ENCODE results near the gene PARP16. TPM values are rescaled to one million over a fixed set of nuclear protein-coding genes. Genes with fewer than 3 reads are reported as not detected.

Gene PARP16
- total RNA-seq, 6 experiments from 2014 or later, result 6.9 to 11.3 (median 8.5) TPM

- H3K4me3 ChIP-seq, result no peak overlapping the region
- no peaks in the 10 kb centered on the region for H3K9me3 ChIP-seq
- no peaks in the 10 kb centered on the region for H3K36me3 ChIP-seq
- peaks cover 2 to 12% (median 7%) of the 10 kb centered on the region in 4 donors for H3K4me1 ChIP-seq
- DNase-seq (no peak), ATAC-seq (no peak)
- 77% methylated on average over 10 of the region's 11 CpGs for WGBS (ENCODE audit: insufficient coverage, low coverage, low lambda C conversion rate, missing lambda C conversion rate)
- H3K27ac ChIP-seq, result no peak overlapping the region
- intact Hi-C loops (cut with DNase I), result no loop called here
- TF ChIP-seq, protein P1, sequence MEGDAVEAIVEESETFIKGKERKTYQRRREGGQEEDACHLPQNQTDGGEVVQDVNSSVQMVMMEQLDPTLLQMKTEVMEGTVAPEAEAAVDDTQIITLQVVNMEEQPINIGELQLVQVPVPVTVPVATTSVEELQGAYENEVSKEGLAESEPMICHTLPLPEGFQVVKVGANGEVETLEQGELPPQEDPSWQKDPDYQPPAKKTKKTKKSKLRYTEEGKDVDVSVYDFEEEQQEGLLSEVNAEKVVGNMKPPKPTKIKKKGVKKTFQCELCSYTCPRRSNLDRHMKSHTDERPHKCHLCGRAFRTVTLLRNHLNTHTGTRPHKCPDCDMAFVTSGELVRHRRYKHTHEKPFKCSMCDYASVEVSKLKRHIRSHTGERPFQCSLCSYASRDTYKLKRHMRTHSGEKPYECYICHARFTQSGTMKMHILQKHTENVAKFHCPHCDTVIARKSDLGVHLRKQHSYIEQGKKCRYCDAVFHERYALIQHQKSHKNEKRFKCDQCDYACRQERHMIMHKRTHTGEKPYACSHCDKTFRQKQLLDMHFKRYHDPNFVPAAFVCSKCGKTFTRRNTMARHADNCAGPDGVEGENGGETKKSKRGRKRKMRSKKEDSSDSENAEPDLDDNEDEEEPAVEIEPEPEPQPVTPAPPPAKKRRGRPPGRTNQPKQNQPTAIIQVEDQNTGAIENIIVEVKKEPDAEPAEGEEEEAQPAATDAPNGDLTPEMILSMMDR (IDR thresholded peaks at IDR 0.05), result no peak
- TF ChIP-seq POLR2A (IDR thresholded peaks at IDR 0.05), result no peak
- H3K27me3 ChIP-seq, result no peaks in the 10 kb centered on the region
Measured at GRCh38 chr15:65298731-65299130, 12.0 kb upstream of the PARP16 start.

GRCh38 chr15:65292938-65293518 lies 6.3 kb upstream of the PARP16 start:
- Histone ChIP-seq H3K27me3 (no peaks in the 10 kb centered on the region), H3K9me3 (no peaks in the 10 kb centered on the region), H3K27ac (no peak overlapping the region), H3K36me3 (no peaks in the 10 kb centered on the region), H3K4me1 (peaks cover 0 to 7% (median 1%) of the 10 kb centered on the region in 4 donors), H3K4me3 (no peak overlapping the region)
- no peak for ATAC-seq
- intact Hi-C loops (cut with DNase I), result no loop called here
- TF ChIP-seq, protein P1 (IDR thresholded peaks at IDR 0.05), result no peak
- no peak for TF ChIP-seq POLR2A (IDR thresholded peaks at IDR 0.05)
- DNase-seq, result no peak
- WGBS (ENCODE audit: insufficient coverage, low coverage, low lambda C conversion rate, missing lambda C conversion rate), result 50% methylated on average over 1 of the region's 1 CpG

DNA sequence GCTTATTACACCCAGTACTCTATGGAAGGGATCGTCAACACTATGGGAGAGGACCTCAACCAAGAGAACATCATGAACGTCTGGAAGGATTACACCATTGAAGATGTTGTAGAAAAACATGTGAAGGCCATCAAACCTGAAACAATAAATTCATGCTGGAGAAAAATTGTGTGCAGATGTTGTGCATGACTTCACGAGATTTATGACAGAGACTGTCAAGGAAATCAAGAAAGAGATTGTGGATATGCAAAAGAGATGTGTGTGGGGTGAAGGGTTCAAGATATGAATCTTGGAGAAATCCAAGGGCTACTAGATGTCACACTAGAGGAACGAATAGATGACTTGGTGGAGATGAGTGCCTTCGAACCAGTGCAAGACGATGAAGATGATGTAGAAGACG lies 3.5 kb upstream of the PARP16 start:
- Histone ChIP-seq H3K4me3 (no peak overlapping the region), H3K27me3 (no peaks in the 10 kb centered on the region), H3K27ac (no peak overlapping the region), H3K9me3 (no peaks in the 10 kb centered on the region), H3K36me3 (no peaks in the 10 kb centered on the region), H3K4me1 (peaks cover 0 to 13% (median 4%) of the 10 kb centered on the region in 4 donors)
- WGBS (ENCODE audit: insufficient coverage, low coverage, low lambda C conversion rate, missing lambda C conversion rate), result 80% methylated on average over 7 of the region's 7 CpGs
- ATAC-seq (no peak), DNase-seq (no peak)
- TF ChIP-seq, protein P1 (IDR thresholded peaks at IDR 0.05), result no peak
- TF ChIP-seq POLR2A (IDR thresholded peaks at IDR 0.05), result no peak
- intact Hi-C loops (cut with DNase I), result no loop called here

DNA sequence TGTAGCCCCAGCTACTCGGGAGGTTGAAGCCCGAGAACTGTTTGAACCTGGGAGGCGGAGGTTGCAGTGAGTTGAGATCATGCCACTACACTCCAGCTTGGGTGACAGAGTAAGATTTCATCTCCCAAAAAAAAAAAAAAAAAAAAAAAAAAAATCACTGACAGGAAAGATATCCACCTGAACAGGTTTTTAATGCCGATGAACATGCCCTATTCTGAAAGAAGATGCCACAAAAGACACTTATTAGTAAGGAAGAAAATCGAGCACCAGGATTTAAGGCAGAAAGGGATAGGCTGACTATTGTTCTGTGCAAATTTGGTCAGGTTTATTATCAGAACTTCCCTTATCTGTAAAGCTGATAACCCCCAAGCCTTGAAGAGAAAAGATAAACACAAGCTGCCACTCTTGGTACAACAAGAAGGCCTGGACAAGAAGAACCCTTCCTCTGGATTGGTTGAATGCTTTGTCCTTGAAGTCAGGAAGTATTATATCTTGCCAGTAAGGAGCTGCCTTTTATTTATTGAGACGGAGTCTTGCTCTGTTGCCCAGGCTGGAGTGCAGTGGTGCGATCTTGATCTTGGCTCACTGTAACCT lies 2.7 kb upstream of the PARP16 start:
- 65% methylated on average over 4 of the region's 7 CpGs for WGBS (ENCODE audit: insufficient coverage, low coverage, low lambda C conversion rate, missing lambda C conversion rate)
- no peaks in the 10 kb centered on the region for H3K36me3 ChIP-seq
- ATAC-seq (no peak), DNase-seq (no peak)
- no peak for TF ChIP-seq POLR2A (IDR thresholded peaks at IDR 0.05)
- TF ChIP-seq, protein P1 (IDR thresholded peaks at IDR 0.05), result no peak
- no peaks in the 10 kb centered on the region for H3K9me3 ChIP-seq
- H3K27me3 ChIP-seq, result no peaks in the 10 kb centered on the region
- intact Hi-C loops (cut with DNase I), result no loop called here
- peaks cover 0 to 16% (median 4%) of the 10 kb centered on the region in 4 donors for H3K4me1 ChIP-seq
- H3K27ac ChIP-seq, result no peak overlapping the region
- H3K4me3 ChIP-seq, result no peak overlapping the region

Measured in right lobe of liver (tissue), 6 donors.